MM.1S (cell line): ENCODE data around the gene LHPP.

Experiments used
- CTCF ChIP-seq: fragments of 300-600 bp; sonication (generic); IDR thresholded peaks from 2 replicates; pipeline ENCODE4 v1.5.1; 2016; ENCODE audit warnings: antibody characterized with exemption, low read length, mixed read lengths
- EZH2phosphoT487 ChIP-seq: fragments of 300-600 bp; sonication (generic); IDR thresholded peaks from 2 replicates; pipeline ENCODE4 v1.6.1; 2018; ENCODE audit warnings: antibody characterized with exemption, low read length

- TF ChIP-seq EZH2phosphoT487 (no peak), CTCF (peak; percentile 37)
These were observed 72.7 kb downstream of the LHPP start for GRCh38 chr10:124534231-124534798.
